Activated T-cell treated with anti-CD3 and anti-CD28 coated beads, Interleukin-2, amount 50 U/mL, for 72 hours (primary cell): Measurements from ENCODE around the gene VPS35L. TPM values are rescaled to one million over a fixed set of nuclear protein-coding genes. Genes with fewer than 3 reads are reported as not detected.

Experiments
- ATAC-seq, 2 donors: fragments of 150-1000 bp; cut with Tn5 transposase; replicated peaks in 1 of 2; 2 replicates each; pipeline ENCODE4 v1.10.0; 2021; ENCODE audit warnings: moderate library complexity in 2 of 2, mild to moderate bottlenecking in 1 of 2
- DNase-seq, 2 donors: peaks; one replicate each; pipeline ENCODE4 v3.0.0; 2021 to 2022; ENCODE audit warnings: mixed read lengths in 1 of 2
- H3K27ac Mint-ChIP-seq: one replicate; pipeline ENCODE4 v1.8.0; 2022; ENCODE audit warnings: mild to moderate bottlenecking, moderate library complexity, mixed read lengths
- H3K27me3 Mint-ChIP-seq: one replicate; pipeline ENCODE4 v1.8.0; 2022; ENCODE audit warnings: low read depth, mixed read lengths
- H3K36me3 Mint-ChIP-seq, 2 donors: one replicate each; pipeline ENCODE4 v1.8.0; 2022; ENCODE audit warnings: mixed read lengths in 2 of 2, mild to moderate bottlenecking in 1 of 2; ENCODE audit not compliant: insufficient read depth in 2 of 2
- H3K4me1 Mint-ChIP-seq: one replicate; pipeline ENCODE4 v1.8.0; 2022; ENCODE audit warnings: low read depth, mixed read lengths
- H3K4me3 Mint-ChIP-seq, 2 donors: one replicate each; pipeline ENCODE4 v1.8.0; 2022; ENCODE audit warnings: mild to moderate bottlenecking in 2 of 2, mixed read lengths in 2 of 2, moderate library complexity in 2 of 2
- H3K9me3 Mint-ChIP-seq, 2 donors: one replicate each; pipeline ENCODE4 v1.8.0; 2022; ENCODE audit warnings: mixed read lengths in 2 of 2
- total RNA-seq, 2 donors: library from RNA; stranded (reverse); gene quantifications; one replicate each; pipeline ENCODE4 v1.2.3, GENCODE V29; 2022

Gene VPS35L
- total RNA-seq, 2 donors from 2014 or later: 46.5 to 57.8 TPM

DNA sequence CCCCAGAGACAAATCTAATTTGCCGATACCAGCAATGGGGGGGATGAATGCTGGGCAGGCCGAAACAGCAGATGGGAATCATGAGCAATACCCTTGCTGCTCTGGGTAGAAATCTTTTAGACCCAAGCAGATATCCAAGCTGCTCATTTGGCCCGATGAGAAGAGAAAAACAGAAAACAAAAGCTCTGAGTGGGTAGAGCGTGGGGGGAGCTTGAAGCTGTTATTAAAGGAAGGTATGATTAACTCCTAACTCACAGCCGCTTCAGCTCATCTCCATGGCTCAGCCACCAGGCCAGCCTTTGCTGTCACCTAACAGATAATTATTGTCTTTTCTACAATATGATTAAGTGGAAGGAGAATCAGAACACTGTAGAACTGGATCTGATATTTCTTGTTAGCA, 58.3 kb downstream of the VPS35L start:
- ATAC-seq (no peak), DNase-seq (no peak)
- no peaks in the 10 kb centered on the region for H3K27me3 Mint-ChIP-seq
- H3K4me3 Mint-ChIP-seq: no peak overlapping the region
- H3K36me3 Mint-ChIP-seq: peaks cover 1 to 9% of the 10 kb centered on the region in 2 donors
- no peak overlapping the region for H3K27ac Mint-ChIP-seq
- H3K9me3 Mint-ChIP-seq: no peaks in the 10 kb centered on the region
- no peaks in the 10 kb centered on the region for H3K4me1 Mint-ChIP-seq

DNA sequence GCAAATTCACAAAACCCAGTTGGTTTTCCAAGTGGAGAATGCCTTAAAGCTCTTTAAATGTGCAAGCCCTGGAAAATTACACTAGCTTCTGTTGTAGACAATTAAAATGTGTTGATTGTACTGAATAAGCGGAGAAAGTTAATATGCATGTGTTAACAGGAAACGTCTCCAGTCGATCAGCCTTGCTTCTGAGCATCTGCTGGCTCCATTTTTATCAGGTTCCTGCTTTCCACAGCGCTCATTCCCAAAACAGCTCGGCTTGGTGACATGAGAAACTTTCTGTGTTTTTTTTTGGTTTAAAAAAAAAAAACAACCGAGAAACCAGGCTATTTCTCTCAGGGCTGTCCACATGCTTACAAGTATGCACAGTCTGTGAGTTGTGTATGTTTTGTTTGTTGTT, 60.7 kb downstream of the VPS35L start:
- H3K27ac Mint-ChIP-seq: no peak overlapping the region
- H3K36me3 Mint-ChIP-seq: peaks cover 0 to 6% of the 10 kb centered on the region in 2 donors
- ATAC-seq: no peak
- no peaks in the 10 kb centered on the region for H3K27me3 Mint-ChIP-seq
- no peak for DNase-seq
- no peaks in the 10 kb centered on the region for H3K9me3 Mint-ChIP-seq
- no peak overlapping the region for H3K4me3 Mint-ChIP-seq
- no peaks in the 10 kb centered on the region for H3K4me1 Mint-ChIP-seq

DNA sequence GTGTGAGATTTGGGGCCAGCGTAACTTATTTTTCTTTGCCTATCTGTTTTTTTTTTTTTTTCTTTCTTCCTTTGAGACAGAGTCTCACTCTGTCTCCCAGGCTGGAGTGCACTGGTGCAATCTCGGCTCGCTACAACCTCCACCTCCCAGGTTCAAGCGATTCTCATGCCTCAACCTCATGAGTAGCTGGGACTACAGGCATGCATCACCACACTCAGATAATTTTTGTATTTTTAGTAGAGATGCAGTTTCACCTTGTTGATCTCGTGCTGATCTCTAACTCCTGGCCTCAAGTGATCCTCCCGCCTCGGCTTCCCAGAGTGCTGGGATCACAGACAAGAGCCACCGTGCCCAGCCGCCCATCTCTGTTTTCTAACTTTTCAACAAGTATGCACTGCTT, 63.4 kb downstream of the VPS35L start:
- ATAC-seq: no peak
- Mint-ChIP-seq H3K27ac (no peak overlapping the region), H3K36me3 (peaks cover 0 to 4% of the 10 kb centered on the region in 2 donors), H3K27me3 (no peaks in the 10 kb centered on the region), H3K9me3 (no peaks in the 10 kb centered on the region), H3K4me1 (no peaks in the 10 kb centered on the region), H3K4me3 (no peak overlapping the region)
- DNase-seq: no peak

DNA sequence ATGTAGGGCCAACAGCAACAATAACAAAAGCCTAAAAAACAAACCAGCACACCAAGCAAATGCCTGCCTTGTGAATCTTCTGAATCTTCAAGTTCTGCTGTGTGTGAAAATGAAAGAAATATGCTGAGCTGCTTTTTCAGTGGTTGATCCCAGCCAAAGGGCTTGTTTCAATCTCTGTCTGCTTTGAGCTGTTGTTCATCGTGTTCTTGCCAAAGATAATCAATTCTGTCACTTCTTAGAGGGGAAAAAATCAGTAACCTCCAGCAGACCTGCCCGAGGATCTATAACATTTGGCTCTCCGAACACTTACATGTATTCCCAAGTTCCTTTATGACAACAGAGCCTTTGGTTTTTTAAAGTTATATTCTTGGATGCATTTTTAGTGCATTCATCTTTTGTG, 65.9 kb downstream of the VPS35L start:
- Mint-ChIP-seq H3K4me3 (no peak overlapping the region), H3K4me1 (no peaks in the 10 kb centered on the region), H3K27me3 (no peaks in the 10 kb centered on the region), H3K9me3 (no peaks in the 10 kb centered on the region), H3K36me3 (peaks cover 0 to 4% of the 10 kb centered on the region in 2 donors), H3K27ac (no peak overlapping the region)
- no peak for DNase-seq
- no peak for ATAC-seq

DNA sequence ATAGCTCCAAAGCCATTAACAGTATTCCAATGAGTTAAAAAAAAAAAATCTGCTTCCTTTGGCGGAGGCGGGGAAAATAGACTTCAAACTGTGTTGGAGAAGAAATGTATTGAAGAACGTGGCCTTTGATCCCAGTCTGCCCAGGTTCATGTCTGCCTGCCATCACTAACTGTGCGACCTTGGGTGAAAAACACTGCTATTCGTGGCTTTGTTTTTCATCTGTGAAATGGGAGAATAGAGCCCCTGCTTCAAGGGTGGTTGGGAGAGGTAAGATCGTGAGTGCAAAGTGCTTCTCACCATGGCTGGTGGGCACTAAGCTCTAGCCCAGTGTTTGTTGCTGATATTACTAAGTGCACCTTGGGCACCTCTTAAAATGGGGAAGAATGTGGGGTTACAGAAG, 69.5 kb downstream of the VPS35L start:
- H3K36me3 Mint-ChIP-seq: peaks cover 0 to 7% of the 10 kb centered on the region in 2 donors

DNA sequence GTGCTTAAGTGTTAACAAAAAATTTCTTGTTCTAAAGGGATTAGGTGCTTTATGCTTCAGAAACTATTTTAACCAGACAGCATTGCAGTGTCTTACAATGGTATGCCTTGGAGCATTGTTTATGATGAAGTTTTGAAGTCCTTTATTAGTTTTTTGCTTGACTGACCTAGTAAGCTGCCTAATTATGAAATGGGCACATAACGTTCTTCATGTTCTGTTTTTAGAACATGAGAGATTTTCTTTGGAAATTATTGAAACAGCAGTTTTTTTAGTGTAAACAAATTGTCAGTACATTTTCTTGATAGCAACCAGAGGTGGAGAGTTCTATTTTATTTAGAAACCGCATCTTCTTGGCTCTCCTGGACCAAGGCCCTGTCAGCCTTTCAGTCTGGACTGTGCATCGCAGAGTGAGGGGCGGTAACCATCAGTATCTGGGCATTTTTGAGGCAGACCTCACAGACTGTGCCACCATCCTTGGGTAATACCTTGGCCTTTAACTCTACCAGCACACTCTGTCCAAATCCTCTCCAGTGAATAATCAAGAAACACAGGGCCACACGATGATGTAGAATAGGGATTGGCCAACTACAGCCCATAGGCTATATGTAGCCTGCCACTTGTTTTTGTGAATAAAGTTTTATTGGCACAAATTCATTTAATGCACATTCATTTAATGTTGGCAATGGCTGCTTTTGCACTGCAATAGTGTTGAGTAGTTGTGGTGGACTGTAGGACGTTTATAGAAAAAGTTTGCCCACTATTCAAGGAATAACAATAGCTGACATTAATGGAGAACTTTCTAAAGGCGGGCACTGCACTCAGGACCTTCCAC, 81.1 kb downstream of the VPS35L start:
- peaks cover 3 to 13% of the 10 kb centered on the region in 2 donors for H3K36me3 Mint-ChIP-seq
- no peak overlapping the region for H3K4me3 Mint-ChIP-seq
- H3K4me1 Mint-ChIP-seq: peaks cover 19% of the 10 kb centered on the region
- H3K27ac Mint-ChIP-seq: no peak overlapping the region
- no peaks in the 10 kb centered on the region for H3K9me3 Mint-ChIP-seq
- ATAC-seq (no peak), DNase-seq (no peak)
- H3K27me3 Mint-ChIP-seq: no peaks in the 10 kb centered on the region

More for the DNA sequence above, 69.5 kb downstream of the VPS35L start:
- Mint-ChIP-seq H3K27me3 (no peaks in the 10 kb centered on the region), H3K4me3 (no peak overlapping the region), H3K9me3 (no peaks in the 10 kb centered on the region), H3K27ac (no peak overlapping the region), H3K4me1 (no peaks in the 10 kb centered on the region)
- ATAC-seq (no peak), DNase-seq (no peak)

DNA sequence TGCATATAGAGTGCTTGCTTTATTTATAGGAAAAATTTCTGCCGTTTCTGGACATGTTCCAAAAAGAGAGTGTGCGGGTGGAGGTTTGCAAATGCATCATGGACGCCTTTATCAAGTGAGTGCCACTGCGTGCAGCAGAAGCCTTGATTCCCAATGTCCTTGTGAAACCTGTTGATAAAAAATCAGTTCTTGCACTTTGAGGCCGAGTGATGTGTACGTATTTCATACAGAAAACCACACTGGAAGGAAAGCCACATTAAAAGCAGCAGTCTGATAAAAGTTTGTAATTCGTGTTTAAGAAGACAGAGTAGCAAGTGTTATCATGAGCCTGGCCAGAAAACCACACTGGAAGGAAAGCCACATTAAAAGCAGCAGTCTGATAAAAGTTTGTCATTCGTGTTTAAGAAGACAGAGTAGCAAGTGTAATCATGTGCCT, 84.5 kb downstream of the VPS35L start:
- Mint-ChIP-seq H3K27ac (no peak overlapping the region), H3K4me1 (peaks cover 19% of the 10 kb centered on the region), H3K4me3 (no peak overlapping the region), H3K27me3 (no peaks in the 10 kb centered on the region), H3K36me3 (peaks cover 1 to 12% of the 10 kb centered on the region in 2 donors), H3K9me3 (no peaks in the 10 kb centered on the region)
- no peak for DNase-seq
- peak; percentile 36 to 41 for ATAC-seq

DNA sequence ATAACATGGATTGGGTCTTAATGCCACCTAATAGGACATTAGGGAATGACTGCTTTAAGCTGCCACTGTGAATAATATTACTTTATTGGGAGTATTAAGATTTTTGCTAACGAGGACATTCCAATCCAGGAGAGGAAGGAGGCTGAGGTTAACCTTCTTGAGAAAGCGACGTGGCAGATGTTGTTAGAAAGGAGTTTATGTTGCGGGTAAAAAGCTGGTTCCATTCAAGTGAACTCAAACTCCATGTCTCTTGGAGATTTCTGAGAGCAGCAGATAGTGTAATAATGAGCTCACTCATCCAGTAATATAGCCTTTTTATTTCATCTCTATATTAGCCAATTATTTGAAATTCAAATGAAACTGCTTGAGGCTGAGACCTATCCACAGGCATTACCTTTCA, 87.0 kb downstream of the VPS35L start:
- DNase-seq (no peak), ATAC-seq (no peak)
- Mint-ChIP-seq H3K27me3 (no peaks in the 10 kb centered on the region), H3K27ac (no peak overlapping the region), H3K4me3 (no peak overlapping the region), H3K9me3 (no peaks in the 10 kb centered on the region), H3K36me3 (peaks cover 1 to 10% of the 10 kb centered on the region in 2 donors), H3K4me1 (peaks cover 19% of the 10 kb centered on the region)

DNA sequence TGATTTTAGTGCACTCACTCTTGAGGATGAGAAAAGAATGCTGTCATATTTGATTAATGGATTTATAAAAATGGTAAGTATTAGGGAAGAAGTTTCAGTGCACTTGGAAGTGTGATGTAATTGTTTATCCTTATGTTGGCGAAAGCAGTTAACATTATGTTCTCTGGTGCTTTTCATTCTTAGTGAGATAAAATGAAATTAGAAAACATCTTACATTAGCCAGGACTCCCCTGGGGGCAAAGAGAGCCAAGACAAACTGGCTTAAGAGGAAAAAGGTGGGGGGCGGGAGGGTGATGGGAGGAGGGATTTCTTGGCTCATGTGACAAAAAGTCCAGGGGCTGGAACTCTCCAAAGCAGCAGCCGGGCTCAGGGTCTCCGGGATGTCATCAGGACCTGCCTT, 89.4 kb downstream of the VPS35L start:
- H3K9me3 Mint-ChIP-seq: no peaks in the 10 kb centered on the region
- H3K27ac Mint-ChIP-seq: no peak overlapping the region
- H3K36me3 Mint-ChIP-seq: peaks cover 0 to 6% of the 10 kb centered on the region in 2 donors
- H3K27me3 Mint-ChIP-seq: no peaks in the 10 kb centered on the region
- H3K4me1 Mint-ChIP-seq: peaks cover 7% of the 10 kb centered on the region
- no peak overlapping the region for H3K4me3 Mint-ChIP-seq
- ATAC-seq (no peak), DNase-seq (no peak)

DNA sequence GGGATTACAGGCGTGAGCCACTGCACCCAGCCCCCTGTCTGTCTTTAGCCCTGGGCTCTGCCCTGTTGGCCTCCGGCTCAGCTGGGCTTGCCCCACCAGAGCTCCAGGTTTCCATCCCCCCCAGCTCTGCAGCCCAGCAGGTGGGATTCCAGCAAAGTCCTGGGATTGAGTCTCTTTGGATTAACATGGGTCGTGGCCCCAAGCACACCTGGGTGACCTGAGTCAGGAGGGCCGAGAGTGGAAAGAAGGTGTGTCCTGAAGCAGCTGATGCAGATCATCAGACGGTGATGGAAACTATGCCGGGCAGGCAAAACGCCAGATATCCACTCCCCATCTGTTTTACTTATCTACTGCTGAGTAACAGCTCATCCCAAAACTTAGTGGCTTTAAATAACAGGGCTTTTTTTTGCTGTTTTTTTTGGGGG, 90.1 kb downstream of the VPS35L start:
- no peak for ATAC-seq
- H3K36me3 Mint-ChIP-seq: peaks cover 0 to 3% of the 10 kb centered on the region in 2 donors

DNA sequence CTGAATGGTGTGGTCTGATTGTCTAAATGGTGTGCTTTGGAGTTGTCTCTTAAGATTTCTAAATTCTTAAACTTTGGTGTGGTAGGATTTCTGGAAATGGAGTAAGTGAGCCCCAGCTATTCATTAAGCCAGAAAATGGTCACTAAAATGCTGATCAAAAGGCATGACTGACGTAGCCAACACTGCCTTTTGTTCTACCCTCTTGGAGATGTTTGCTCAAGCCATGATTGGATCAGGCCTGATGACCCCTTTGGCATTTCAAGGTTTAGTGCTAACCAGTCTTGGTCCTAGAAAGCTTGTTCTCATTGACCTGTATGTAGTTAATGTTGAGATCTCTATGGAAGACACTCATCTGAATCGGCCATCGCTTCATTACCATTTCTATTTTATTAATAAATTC, 94.5 kb downstream of the VPS35L start:
- peaks cover 4 to 9% of the 10 kb centered on the region in 2 donors for H3K36me3 Mint-ChIP-seq
- no peaks in the 10 kb centered on the region for H3K4me1 Mint-ChIP-seq
- no peak for ATAC-seq
- H3K27me3 Mint-ChIP-seq: no peaks in the 10 kb centered on the region
- no peak overlapping the region for H3K4me3 Mint-ChIP-seq
- H3K9me3 Mint-ChIP-seq: no peaks in the 10 kb centered on the region
- DNase-seq: no peak
- no peak overlapping the region for H3K27ac Mint-ChIP-seq

More for the DNA sequence above, 90.1 kb downstream of the VPS35L start:
- peaks cover under 1% of the 10 kb centered on the region for H3K4me1 Mint-ChIP-seq
- H3K27me3 Mint-ChIP-seq: no peaks in the 10 kb centered on the region
- no peak for DNase-seq
- H3K9me3 Mint-ChIP-seq: no peaks in the 10 kb centered on the region
- no peak overlapping the region for H3K27ac Mint-ChIP-seq
- no peak overlapping the region for H3K4me3 Mint-ChIP-seq

DNA sequence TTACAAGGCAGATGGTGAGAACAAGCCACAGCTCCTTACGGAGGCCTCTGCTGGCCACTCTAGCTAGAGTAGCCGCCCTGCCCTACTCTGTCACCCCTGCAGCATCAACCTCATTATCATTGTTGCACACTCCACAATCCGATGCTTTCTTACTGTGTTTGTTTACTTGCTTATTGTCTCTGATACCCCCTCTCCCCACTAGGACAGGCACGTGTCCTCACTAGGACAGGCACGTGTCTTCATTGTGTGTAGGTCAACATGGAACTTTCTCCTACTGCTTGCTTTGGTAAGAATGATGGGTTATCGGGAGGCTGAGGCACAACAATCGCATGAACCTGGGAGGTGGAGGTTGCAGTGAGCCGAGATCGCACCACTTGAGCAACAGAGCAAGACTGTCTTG, 98.6 kb downstream of the VPS35L start:
- Mint-ChIP-seq H3K27ac (no peak overlapping the region), H3K36me3 (peaks cover 9 to 11% of the 10 kb centered on the region in 2 donors), H3K27me3 (no peaks in the 10 kb centered on the region), H3K4me3 (no peak overlapping the region), H3K4me1 (no peaks in the 10 kb centered on the region), H3K9me3 (no peaks in the 10 kb centered on the region)
- ATAC-seq (no peak), DNase-seq (no peak)

DNA sequence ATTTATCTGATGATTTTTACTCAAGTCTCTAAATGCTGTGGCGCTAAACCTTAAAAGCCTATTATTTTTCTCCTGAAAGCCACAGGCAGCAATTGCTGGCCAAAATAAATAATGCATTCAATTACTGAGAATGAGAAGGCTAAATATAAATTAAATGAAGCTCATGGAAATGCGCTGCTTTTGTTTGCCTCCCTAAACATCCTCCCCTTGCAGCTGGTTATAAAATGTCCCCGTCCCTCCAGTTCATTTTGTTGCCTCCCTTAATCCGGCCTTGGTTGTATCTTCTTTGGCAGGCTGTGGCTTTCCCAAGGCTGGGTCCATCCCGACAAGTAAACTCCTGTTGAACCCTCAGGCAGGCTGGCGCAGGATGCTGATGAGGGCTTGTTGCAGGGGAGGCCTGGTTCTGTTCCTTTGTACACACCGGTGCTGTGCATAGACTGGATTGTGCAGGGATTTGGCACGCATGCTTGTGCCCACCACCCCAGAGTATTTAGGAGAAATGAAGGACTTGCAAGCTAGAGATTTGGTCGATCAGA, 99.8 kb downstream of the VPS35L start:
- no peak overlapping the region for H3K27ac Mint-ChIP-seq
- no peaks in the 10 kb centered on the region for H3K9me3 Mint-ChIP-seq

More for the DNA sequence above, 99.8 kb downstream of the VPS35L start:
- H3K36me3 Mint-ChIP-seq: peaks cover 9 to 11% of the 10 kb centered on the region in 2 donors
- DNase-seq (no peak), ATAC-seq (no peak)
- no peak overlapping the region for H3K4me3 Mint-ChIP-seq
- H3K27me3 Mint-ChIP-seq: no peaks in the 10 kb centered on the region
- peaks cover 3% of the 10 kb centered on the region for H3K4me1 Mint-ChIP-seq
